ENCODE measurements around the gene PGM3. TPM values are rescaled to one million over a fixed set of nuclear protein-coding genes. Genes with fewer than 3 reads are reported as not detected.
A peak's percentile ranks its signal among the peaks of the same experiment; 100 is the strongest.

PGM3 gene
- polyA plus RNA-seq, 3 donors from 2014 or later, result 1.7 to 8.3 (median 7.8) TPM

- Mint-ChIP-seq H3K27ac (peak overlapping the region in 1 of 6 donors; percentile 5), H3K36me3 (peaks cover 25 to 69% (median 37%) of the 10 kb centered on the region in 3 donors), H3K4me1 (no peaks in the 10 kb centered on the region), H3K4me3 (no peak overlapping the region), H3K9me3 (no peaks in the 10 kb centered on the region), H3K27me3 (ENCODE audit: low read depth in 3 of 3) (peaks cover 0 to under 1% (median 0%) of the 10 kb centered on the region in 3 donors)
- no peak for DNase-seq
These were observed 24.5 kb downstream of the PGM3 start for GRCh38 chr6:83168556-83168955.

- Mint-ChIP-seq H3K27ac (peak overlapping the region in 2 of 6 donors; percentile 23 to 28), H3K27me3 (ENCODE audit: low read depth in 3 of 3) (peaks cover 0 to 1% (median 0%) of the 10 kb centered on the region in 3 donors), H3K4me1 (no peaks in the 10 kb centered on the region), H3K4me3 (no peak overlapping the region), H3K9me3 (no peaks in the 10 kb centered on the region), H3K36me3 (peaks cover 20 to 64% (median 40%) of the 10 kb centered on the region in 3 donors)
- no peak for DNase-seq
These were observed 25.3 kb downstream of the PGM3 start for GRCh38 chr6:83167726-83168278.

GRCh38 chr6:83160167-83160566 is 32.9 kb downstream of the PGM3 start:
- Mint-ChIP-seq H3K27ac (no peak overlapping the region), H3K4me1 (no peaks in the 10 kb centered on the region), H3K36me3 (peaks cover 26 to 55% (median 43%) of the 10 kb centered on the region in 3 donors), H3K9me3 (no peaks in the 10 kb centered on the region), H3K4me3 (no peak overlapping the region), H3K27me3 (ENCODE audit: low read depth in 3 of 3) (peaks cover 0 to 1% (median 0%) of the 10 kb centered on the region in 3 donors)
- no peak for DNase-seq

- no peak for DNase-seq
- Mint-ChIP-seq H3K27me3 (ENCODE audit: low read depth in 3 of 3) (no peaks in the 10 kb centered on the region), H3K27ac (no peak overlapping the region), H3K4me1 (no peaks in the 10 kb centered on the region), H3K36me3 (peaks cover 9 to 53% (median 30%) of the 10 kb centered on the region in 3 donors), H3K9me3 (no peaks in the 10 kb centered on the region), H3K4me3 (no peak overlapping the region)
These were observed 37.3 kb downstream of the PGM3 start for GRCh38 chr6:83155794-83156193.

- Mint-ChIP-seq H3K36me3 (peaks cover 8 to 46% (median 22%) of the 10 kb centered on the region in 3 donors), H3K4me1 (no peaks in the 10 kb centered on the region), H3K27me3 (ENCODE audit: low read depth in 3 of 3) (no peaks in the 10 kb centered on the region), H3K4me3 (no peak overlapping the region), H3K27ac (no peak overlapping the region), H3K9me3 (no peaks in the 10 kb centered on the region)
- no peak for DNase-seq
These were observed 39.1 kb downstream of the PGM3 start for GRCh38 chr6:83153883-83154521.

GRCh38 chr6:83152913-83153312 is 40.2 kb downstream of the PGM3 start:
- no peaks in the 10 kb centered on the region for H3K4me1 Mint-ChIP-seq
- H3K27me3 Mint-ChIP-seq (ENCODE audit: low read depth in 3 of 3), result no peaks in the 10 kb centered on the region
- no peak overlapping the region for H3K27ac Mint-ChIP-seq
- no peaks in the 10 kb centered on the region for H3K9me3 Mint-ChIP-seq
- DNase-seq, result no peak
- no peak overlapping the region for H3K4me3 Mint-ChIP-seq
- peaks cover 8 to 47% (median 26%) of the 10 kb centered on the region in 3 donors for H3K36me3 Mint-ChIP-seq

- no peak for DNase-seq
- no peak overlapping the region for H3K4me3 Mint-ChIP-seq
- no peaks in the 10 kb centered on the region for H3K27me3 Mint-ChIP-seq (ENCODE audit: low read depth in 3 of 3)
- peaks cover 6 to 40% (median 21%) of the 10 kb centered on the region in 3 donors for H3K36me3 Mint-ChIP-seq
- no peaks in the 10 kb centered on the region for H3K4me1 Mint-ChIP-seq
- H3K27ac Mint-ChIP-seq, result no peak overlapping the region
- no peaks in the 10 kb centered on the region for H3K9me3 Mint-ChIP-seq
These were observed 42.0 kb downstream of the PGM3 start for GRCh38 chr6:83151114-83151513.

GRCh38 chr6:83138758-83139157 is 54.3 kb downstream of the PGM3 start:
- H3K36me3 Mint-ChIP-seq, result peaks cover 31 to 44% (median 33%) of the 10 kb centered on the region in 3 donors
- no peak for DNase-seq
- no peaks in the 10 kb centered on the region for H3K9me3 Mint-ChIP-seq
- H3K4me3 Mint-ChIP-seq, result no peak overlapping the region
- peaks cover 0 to 2% (median 0%) of the 10 kb centered on the region in 3 donors for H3K27me3 Mint-ChIP-seq (ENCODE audit: low read depth in 3 of 3)
- H3K4me1 Mint-ChIP-seq, result no peaks in the 10 kb centered on the region
- H3K27ac Mint-ChIP-seq, result no peak overlapping the region

- Mint-ChIP-seq H3K9me3 (no peaks in the 10 kb centered on the region), H3K4me3 (no peak overlapping the region), H3K36me3 (peaks cover 27 to 39% (median 28%) of the 10 kb centered on the region in 3 donors)
These were observed 54.8 kb downstream of the PGM3 start for GRCh38 chr6:83138118-83138722.

GRCh38 chr6:83132121-83132520 is 60.9 kb downstream of the PGM3 start:
- Mint-ChIP-seq H3K9me3 (no peaks in the 10 kb centered on the region), H3K27me3 (ENCODE audit: low read depth in 3 of 3) (no peaks in the 10 kb centered on the region), H3K4me3 (no peak overlapping the region), H3K4me1 (no peaks in the 10 kb centered on the region), H3K27ac (no peak overlapping the region), H3K36me3 (peaks cover 12 to 51% (median 27%) of the 10 kb centered on the region in 3 donors)
- no peak for DNase-seq

More at GRCh38 chr6:83138118-83138722, 54.8 kb downstream of the PGM3 start:
- Mint-ChIP-seq H3K27me3 (ENCODE audit: low read depth in 3 of 3) (peaks cover 0 to 2% (median 0%) of the 10 kb centered on the region in 3 donors), H3K4me1 (no peaks in the 10 kb centered on the region), H3K27ac (no peak overlapping the region)
- no peak for DNase-seq

GRCh38 chr6:83127976-83128375 is 65.1 kb downstream of the PGM3 start:
- Mint-ChIP-seq H3K27me3 (ENCODE audit: low read depth in 3 of 3) (no peaks in the 10 kb centered on the region), H3K4me1 (no peaks in the 10 kb centered on the region), H3K4me3 (no peak overlapping the region), H3K27ac (no peak overlapping the region), H3K9me3 (no peaks in the 10 kb centered on the region), H3K36me3 (peaks cover 25 to 68% (median 43%) of the 10 kb centered on the region in 3 donors)
- no peak for DNase-seq

- Mint-ChIP-seq H3K4me3 (no peak overlapping the region), H3K9me3 (no peaks in the 10 kb centered on the region), H3K4me1 (no peaks in the 10 kb centered on the region), H3K27me3 (ENCODE audit: low read depth in 3 of 3) (no peaks in the 10 kb centered on the region), H3K27ac (peak overlapping the region in 1 of 6 donors; percentile 5), H3K36me3 (peaks cover 25 to 64% (median 42%) of the 10 kb centered on the region in 3 donors)
- DNase-seq, result no peak
These were observed 65.8 kb downstream of the PGM3 start for GRCh38 chr6:83127258-83127657.

- Mint-ChIP-seq H3K4me1 (no peaks in the 10 kb centered on the region), H3K36me3 (peaks cover 25 to 64% (median 40%) of the 10 kb centered on the region in 3 donors), H3K27me3 (ENCODE audit: low read depth in 3 of 3) (no peaks in the 10 kb centered on the region), H3K27ac (peak overlapping the region in 1 of 6 donors; percentile 20), H3K4me3 (no peak overlapping the region), H3K9me3 (no peaks in the 10 kb centered on the region)
- DNase-seq, result no peak
These were observed 66.3 kb downstream of the PGM3 start for GRCh38 chr6:83126807-83127206.

GRCh38 chr6:83126223-83126622 is 66.8 kb downstream of the PGM3 start:
- no peaks in the 10 kb centered on the region for H3K27me3 Mint-ChIP-seq (ENCODE audit: low read depth in 3 of 3)
- H3K4me1 Mint-ChIP-seq, result no peaks in the 10 kb centered on the region
- H3K9me3 Mint-ChIP-seq, result no peaks in the 10 kb centered on the region
- peaks cover 23 to 62% (median 40%) of the 10 kb centered on the region in 3 donors for H3K36me3 Mint-ChIP-seq
- H3K4me3 Mint-ChIP-seq, result no peak overlapping the region
- no peak overlapping the region for H3K27ac Mint-ChIP-seq
- DNase-seq, result no peak
